ENCODE measurements around the gene C2CD4C. TPM values are rescaled to one million over a fixed set of nuclear protein-coding genes. Genes with fewer than 3 reads are reported as not detected.
"Not testable (repeated sequence)": the region's sequence is repeated elsewhere in the genome, so short reads cannot be mapped to it uniquely, and the experiment has no call there.

Gene C2CD4C
- total and polyA plus RNA-seq, 2 donors (not counting 3 experiments of a cell fraction or from before 2014, with no cell fraction given): 0.25 to 0.38 TPM

GRCh38 chr19:411723-412355, 2.9 kb upstream of the C2CD4C start:
- Histone ChIP-seq H3K27ac (ENCODE audit: insufficient read depth, low read depth, low read length) (no peak overlapping the region), H4K20me1 (replicated peaks; ENCODE audit: control insufficient read depth, extremely low read depth, insufficient read depth, low read length) (no peaks in the 10 kb centered on the region), H3K79me2 (ENCODE audit: control insufficient read depth, insufficient read depth, low read length) (no peaks in the 10 kb centered on the region), H3K36me3 (ENCODE audit: control insufficient read depth in 2 of 2, extremely low read depth in 1 of 2, insufficient read depth in 2 of 2, low read length in 2 of 2) (no peaks in the 10 kb centered on the region), H3K4me1 (ENCODE audit: control insufficient read depth, extremely low read depth, insufficient read depth, low read length) (peaks cover 3% of the 10 kb centered on the region), H3K4me2 (ENCODE audit: insufficient read depth, low read length) (no peak overlapping the region), H3K27me3 (ENCODE audit: control insufficient read depth in 2 of 2, insufficient read depth in 2 of 2, low read length in 2 of 2) (peaks cover 11 to 14% of the 10 kb centered on the region in 2 experiments), H3K4me3 (replicated peaks in 1 of 3; ENCODE audit: insufficient read depth in 1 of 3, low read depth in 1 of 3, low read length in 3 of 3) (no peak overlapping the region), H3K9ac (replicated peaks; ENCODE audit: extremely low read depth, insufficient read depth, low read length) (no peak overlapping the region), H3K9me1 (replicated peaks; ENCODE audit: control insufficient read depth, extremely low read depth, insufficient read depth, low read length) (no peaks in the 10 kb centered on the region), H3K9me3 (replicated peaks; ENCODE audit: control insufficient read depth, insufficient read depth, low read length) (no peaks in the 10 kb centered on the region), H2AFZ (ENCODE audit: low read depth, low read length) (no peak overlapping the region)
- ChIA-PET CTCF (no interaction called here), POLR2A (interaction anchor here (0.6 kb wide), 1 partner anchor 47 kb away, joined by 7 read pairs; no protein-coding TSS in a partner anchor)
- intact Hi-C loops (cut with micrococcal nuclease) (no loop called here), dilution Hi-C loops (cut with MboI; ENCODE audit: extremely low pct_ligation_motif_present, low sequenced_read_pairs) (no loop called here)
- FAIRE-seq (no peak), DNase-seq (ENCODE audit: low read depth, low spot score) (no peak)
- TF ChIP-seq GATA2 (IDR thresholded peaks at IDR 0.05; ENCODE audit: insufficient read depth, insufficient read length, low read depth, low read length): no peak
- TF ChIP-seq MYC (IDR thresholded peaks at IDR 0.05; ENCODE audit: low read depth, low read length): no peak
- no peak for TF ChIP-seq POLR2AphosphoS5 (IDR thresholded peaks at IDR 0.05; ENCODE audit: insufficient read depth, low read depth, low read length)
- TF ChIP-seq EZH2 (IDR thresholded peaks at IDR 0.05; ENCODE audit: borderline replicate concordance, low read depth, low read length, severe bottlenecking): no peak
- no peak for TF ChIP-seq JUN (IDR thresholded peaks at IDR 0.05; ENCODE audit: borderline replicate concordance, insufficient read depth, insufficient read length, low read depth)
- TF ChIP-seq FOS (IDR thresholded peaks at IDR 0.05; ENCODE audit: borderline replicate concordance, insufficient read depth, low read length): no peak
- TF ChIP-seq, protein P1, sequence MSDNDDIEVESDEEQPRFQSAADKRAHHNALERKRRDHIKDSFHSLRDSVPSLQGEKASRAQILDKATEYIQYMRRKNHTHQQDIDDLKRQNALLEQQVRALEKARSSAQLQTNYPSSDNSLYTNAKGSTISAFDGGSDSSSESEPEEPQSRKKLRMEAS (IDR thresholded peaks at IDR 0.05; ENCODE audit: insufficient read depth, insufficient read length): no peak
- TF ChIP-seq POLR2A (IDR thresholded peaks at IDR 0.05; ENCODE audit: low read depth, low read length): no peak
- TF ChIP-seq CTCF (IDR thresholded peaks at IDR 0.05; ENCODE audit: extremely low read depth in 1 of 2, insufficient read depth in 1 of 2, low read depth in 1 of 2, low read length in 2 of 2): no peak
- no TSS peak for BruUV-seq (replicated peaks)

DNA sequence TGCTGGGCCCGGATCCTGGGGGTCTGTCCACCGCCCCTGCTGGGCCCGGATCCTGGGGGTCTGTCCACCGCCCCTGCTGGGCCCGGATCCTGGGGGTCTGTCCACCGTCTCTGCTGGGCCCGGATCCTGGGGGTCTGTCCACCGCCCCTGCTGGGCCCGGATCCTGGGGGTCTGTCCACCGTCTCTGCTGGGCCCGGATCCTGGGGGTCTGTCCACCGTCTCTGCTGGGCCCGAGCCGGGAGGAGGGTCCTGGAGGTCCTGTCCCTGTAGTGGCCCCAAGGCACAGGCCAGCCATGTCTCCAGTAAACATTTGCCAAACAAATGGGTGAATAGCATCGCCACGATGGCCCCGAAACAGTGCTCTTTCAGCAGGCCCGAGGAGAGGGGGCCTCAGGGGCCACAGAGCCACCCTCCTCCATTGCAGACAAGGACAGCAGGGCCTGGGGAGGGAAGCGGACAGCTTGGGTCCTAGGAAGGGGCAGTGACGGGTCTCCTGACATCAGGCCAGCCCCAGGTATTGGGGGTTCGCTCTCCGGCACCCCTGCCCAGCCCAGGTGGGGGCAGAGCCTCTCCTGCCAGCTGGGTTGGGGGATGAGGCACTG, 2.3 kb upstream of the C2CD4C start:
- intact Hi-C loops (cut with micrococcal nuclease); H3K79me2 ChIP-seq (ENCODE audit: control insufficient read depth, insufficient read depth, low read length); H3K9ac ChIP-seq (replicated peaks; ENCODE audit: extremely low read depth, insufficient read depth, low read length); H3K9me1 ChIP-seq (replicated peaks; ENCODE audit: control insufficient read depth, extremely low read depth, insufficient read depth, low read length); H3K36me3 ChIP-seq (ENCODE audit: control insufficient read depth in 2 of 2, extremely low read depth in 1 of 2, insufficient read depth in 2 of 2, low read length in 2 of 2); H2AFZ ChIP-seq (ENCODE audit: low read depth, low read length); dilution Hi-C loops (cut with MboI; ENCODE audit: extremely low pct_ligation_motif_present, low sequenced_read_pairs); H3K4me3 ChIP-seq (replicated peaks in 1 of 3; ENCODE audit: insufficient read depth in 1 of 3, low read depth in 1 of 3, low read length in 3 of 3); FAIRE-seq; H3K4me1 ChIP-seq (ENCODE audit: control insufficient read depth, extremely low read depth, insufficient read depth, low read length); BruUV-seq (replicated peaks); H3K27ac ChIP-seq (ENCODE audit: insufficient read depth, low read depth, low read length); H3K9me3 ChIP-seq (replicated peaks; ENCODE audit: control insufficient read depth, insufficient read depth, low read length); POLR2A ChIA-PET; CTCF ChIA-PET; H3K4me2 ChIP-seq (ENCODE audit: insufficient read depth, low read length); H4K20me1 ChIP-seq (replicated peaks; ENCODE audit: control insufficient read depth, extremely low read depth, insufficient read depth, low read length); DNase-seq (ENCODE audit: low read depth, low spot score): not testable (repeated sequence)
- H3K27me3 ChIP-seq (ENCODE audit: control insufficient read depth in 2 of 2, insufficient read depth in 2 of 2, low read length in 2 of 2): peaks cover 11 to 14% of the 10 kb centered on the region in 2 experiments

Measured in endothelial cell of umbilical vein (primary cell).